Measurements from ENCODE around the gene AQP9.

AQP9 gene

DNA sequence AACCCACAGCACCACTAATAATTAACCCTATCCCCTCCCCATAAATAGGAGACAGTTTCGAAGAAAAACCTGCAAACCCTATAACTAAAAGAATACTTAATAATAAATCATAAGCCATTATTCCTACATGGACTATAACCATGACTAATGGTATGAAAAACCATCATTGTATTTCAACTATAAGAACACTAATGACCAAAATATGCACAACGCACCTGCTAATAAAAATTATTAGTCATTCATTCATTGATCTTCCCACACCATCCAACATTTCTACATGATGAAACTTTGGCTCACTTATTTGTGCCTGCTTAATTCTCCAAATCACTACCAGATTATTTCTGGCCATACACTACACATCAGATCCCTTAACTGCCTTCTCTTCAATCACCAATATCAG lies 16.6 kb downstream of the AQP9 start:
- peaks cover 3 to 5% of the 10 kb centered on the region in 2 donors for H3K27me3 ChIP-seq (ENCODE audit: control insufficient read depth in 2 of 2, insufficient read depth in 2 of 2, low read length in 2 of 2)
- H3K27ac ChIP-seq (ENCODE audit: low read depth in 2 of 2, low read length in 2 of 2), result no peak overlapping the region
- H3K4me3 ChIP-seq (ENCODE audit: low read length in 2 of 2), result no peak overlapping the region
- H3K9me3 ChIP-seq (ENCODE audit: control insufficient read depth in 2 of 2, low read length in 2 of 2), result no peaks in the 10 kb centered on the region
- H3K9ac ChIP-seq (ENCODE audit: low read depth in 1 of 2, low read length in 2 of 2), result no peak overlapping the region
- H3K4me1 ChIP-seq (ENCODE audit: control insufficient read depth in 2 of 2, insufficient read depth in 2 of 2, low read length in 2 of 2), result no peaks in the 10 kb centered on the region
- no peaks in the 10 kb centered on the region for H3K36me3 ChIP-seq (ENCODE audit: control insufficient read depth in 2 of 2, insufficient read depth in 2 of 2, low read length in 2 of 2)

DNA sequence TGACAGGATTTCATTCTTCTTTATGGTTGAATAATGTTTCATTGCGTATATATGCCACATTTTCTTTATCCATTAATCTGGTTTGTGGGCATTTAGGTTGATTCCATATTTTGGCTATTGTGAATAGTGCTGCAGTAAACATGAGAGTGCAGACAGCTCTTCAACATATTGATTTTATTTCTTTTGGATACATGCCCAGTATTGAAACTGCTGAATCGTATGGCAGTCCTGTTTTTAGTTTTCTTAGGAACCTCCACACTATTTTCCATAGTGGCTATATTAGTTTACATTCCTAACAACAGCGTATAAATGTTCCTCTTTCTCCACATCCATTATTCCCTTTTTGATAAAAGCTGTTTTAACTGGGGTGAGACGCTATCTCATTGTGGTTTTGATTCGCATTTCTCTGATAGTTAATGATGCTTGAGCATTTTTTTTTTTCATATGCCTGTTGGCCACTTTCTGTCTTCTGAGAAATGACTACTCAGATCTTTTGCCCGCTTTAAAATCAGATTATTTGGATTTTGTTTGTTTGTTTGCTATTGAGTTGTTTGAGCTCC lies 21.7 kb downstream of the AQP9 start:
- Histone ChIP-seq H3K9me3 (ENCODE audit: control insufficient read depth in 2 of 2, low read length in 2 of 2) (no peaks in the 10 kb centered on the region), H3K36me3 (ENCODE audit: control insufficient read depth in 2 of 2, insufficient read depth in 2 of 2, low read length in 2 of 2) (no peaks in the 10 kb centered on the region), H3K27me3 (ENCODE audit: control insufficient read depth in 2 of 2, insufficient read depth in 2 of 2, low read length in 2 of 2) (peaks cover 8% of the 10 kb centered on the region in 2 donors), H3K4me3 (ENCODE audit: low read length in 2 of 2) (no peak overlapping the region), H3K4me1 (ENCODE audit: control insufficient read depth in 2 of 2, insufficient read depth in 2 of 2, low read length in 2 of 2) (no peaks in the 10 kb centered on the region), H3K27ac (ENCODE audit: low read depth in 2 of 2, low read length in 2 of 2) (no peak overlapping the region), H3K9ac (ENCODE audit: low read depth in 1 of 2, low read length in 2 of 2) (no peak overlapping the region)

DNA sequence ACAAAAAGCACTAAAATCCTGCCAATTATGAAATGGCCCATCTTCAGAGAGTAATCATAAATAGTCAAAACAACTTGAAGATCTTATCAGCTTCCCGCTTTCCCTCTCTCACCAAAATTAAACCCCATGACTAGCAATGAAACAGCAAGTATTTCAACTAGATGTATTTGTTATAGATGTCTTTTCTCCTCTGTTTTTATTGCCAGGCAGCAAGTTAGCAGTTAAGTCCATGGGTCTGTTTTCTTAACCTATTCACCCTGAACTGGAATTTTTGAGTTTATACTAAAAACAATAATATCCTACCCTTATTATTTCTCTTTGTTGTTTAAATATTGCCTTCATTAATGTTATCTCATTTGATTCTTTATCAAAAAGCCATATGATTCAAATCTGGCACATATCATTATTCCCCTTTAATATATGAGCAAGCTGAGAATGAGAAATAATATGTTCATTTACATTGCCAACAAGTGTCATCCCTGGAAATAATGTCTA lies 23.3 kb downstream of the AQP9 start:
- no peaks in the 10 kb centered on the region for H3K4me1 ChIP-seq (ENCODE audit: control insufficient read depth in 2 of 2, insufficient read depth in 2 of 2, low read length in 2 of 2)
- H3K9ac ChIP-seq (ENCODE audit: low read depth in 1 of 2, low read length in 2 of 2), result no peak overlapping the region
- no peak overlapping the region for H3K27ac ChIP-seq (ENCODE audit: low read depth in 2 of 2, low read length in 2 of 2)
- H3K4me3 ChIP-seq (ENCODE audit: low read length in 2 of 2), result no peak overlapping the region
- H3K27me3 ChIP-seq (ENCODE audit: control insufficient read depth in 2 of 2, insufficient read depth in 2 of 2, low read length in 2 of 2), result peaks cover 8 to 10% of the 10 kb centered on the region in 2 donors
- no peaks in the 10 kb centered on the region for H3K36me3 ChIP-seq (ENCODE audit: control insufficient read depth in 2 of 2, insufficient read depth in 2 of 2, low read length in 2 of 2)
- H3K9me3 ChIP-seq (ENCODE audit: control insufficient read depth in 2 of 2, low read length in 2 of 2), result no peaks in the 10 kb centered on the region

DNA sequence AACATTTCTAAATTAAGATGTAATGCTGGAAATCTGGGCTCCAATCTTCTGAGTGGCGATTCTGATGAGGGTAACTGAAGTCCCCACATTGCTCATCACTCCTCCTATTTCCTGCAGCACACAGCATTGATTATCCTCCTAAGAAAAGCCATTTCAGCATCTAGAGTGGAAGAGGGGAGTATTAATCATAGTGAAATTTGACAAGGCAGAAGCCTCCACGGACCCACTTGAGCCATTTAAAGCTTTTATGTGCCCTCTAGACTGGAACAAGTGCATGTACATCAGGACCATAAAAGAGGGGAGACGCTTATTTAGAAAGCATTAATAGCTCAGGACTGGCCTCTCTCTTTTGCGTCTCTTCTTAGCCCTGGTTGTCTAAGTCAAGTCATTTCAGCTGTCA lies 25.8 kb downstream of the AQP9 start:
- Histone ChIP-seq H3K9ac (ENCODE audit: low read depth in 1 of 2, low read length in 2 of 2) (no peak overlapping the region), H3K36me3 (ENCODE audit: control insufficient read depth in 2 of 2, insufficient read depth in 2 of 2, low read length in 2 of 2) (no peaks in the 10 kb centered on the region), H3K27me3 (ENCODE audit: control insufficient read depth in 2 of 2, insufficient read depth in 2 of 2, low read length in 2 of 2) (peaks cover 5 to 12% of the 10 kb centered on the region in 2 donors), H3K27ac (ENCODE audit: low read depth in 2 of 2, low read length in 2 of 2) (no peak overlapping the region), H3K4me1 (ENCODE audit: control insufficient read depth in 2 of 2, insufficient read depth in 2 of 2, low read length in 2 of 2) (no peaks in the 10 kb centered on the region), H3K9me3 (ENCODE audit: control insufficient read depth in 2 of 2, low read length in 2 of 2) (no peaks in the 10 kb centered on the region), H3K4me3 (ENCODE audit: low read length in 2 of 2) (no peak overlapping the region)

DNA sequence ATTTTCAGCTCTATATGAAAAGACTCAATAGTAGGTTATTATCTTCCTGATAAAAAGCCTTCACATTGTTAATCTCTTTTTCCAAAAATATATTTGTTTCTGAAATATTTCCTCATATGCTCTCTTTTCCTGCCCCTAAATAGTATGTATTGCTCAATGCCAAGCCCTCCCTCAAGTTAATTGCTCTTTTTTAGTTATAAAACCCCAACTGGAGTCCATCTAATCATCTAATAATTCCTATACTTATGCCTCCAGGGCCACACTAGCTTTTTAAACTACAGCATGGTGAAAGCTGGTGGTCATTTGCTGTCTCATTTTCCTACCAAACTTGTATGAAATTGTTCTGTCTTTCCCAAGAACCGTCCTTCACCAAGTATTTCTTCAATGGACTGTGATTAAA lies 26.7 kb downstream of the AQP9 start:
- Histone ChIP-seq H3K36me3 (ENCODE audit: control insufficient read depth in 2 of 2, insufficient read depth in 2 of 2, low read length in 2 of 2) (no peaks in the 10 kb centered on the region), H3K9me3 (ENCODE audit: control insufficient read depth in 2 of 2, low read length in 2 of 2) (no peaks in the 10 kb centered on the region), H3K27ac (ENCODE audit: low read depth in 2 of 2, low read length in 2 of 2) (no peak overlapping the region), H3K4me1 (ENCODE audit: control insufficient read depth in 2 of 2, insufficient read depth in 2 of 2, low read length in 2 of 2) (no peaks in the 10 kb centered on the region), H3K4me3 (ENCODE audit: low read length in 2 of 2) (no peak overlapping the region), H3K9ac (ENCODE audit: low read depth in 1 of 2, low read length in 2 of 2) (no peak overlapping the region), H3K27me3 (ENCODE audit: control insufficient read depth in 2 of 2, insufficient read depth in 2 of 2, low read length in 2 of 2) (peaks cover 5 to 10% of the 10 kb centered on the region in 2 donors)

DNA sequence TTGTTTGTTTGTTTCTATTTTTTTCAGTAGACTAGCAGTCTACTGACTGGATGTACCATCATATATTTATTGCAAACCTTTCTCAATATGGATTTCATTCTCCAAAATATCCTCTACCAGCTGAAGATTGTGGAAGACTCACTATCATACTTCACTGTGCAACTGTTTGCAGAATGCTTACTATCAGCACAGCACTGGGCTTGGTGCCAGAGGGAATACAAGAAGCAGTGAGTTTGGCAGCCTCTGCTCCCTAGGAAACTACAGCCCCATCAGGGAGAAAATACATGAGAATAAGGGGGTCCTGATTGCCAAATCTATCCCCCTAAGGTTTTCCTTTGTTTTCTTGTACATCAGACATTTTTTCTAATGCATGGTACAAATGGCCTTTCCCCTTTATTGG lies 27.5 kb downstream of the AQP9 start:
- H3K4me3 ChIP-seq (ENCODE audit: low read length in 2 of 2), result no peak overlapping the region
- H3K27ac ChIP-seq (ENCODE audit: low read depth in 2 of 2, low read length in 2 of 2), result no peak overlapping the region
- no peaks in the 10 kb centered on the region for H3K9me3 ChIP-seq (ENCODE audit: control insufficient read depth in 2 of 2, low read length in 2 of 2)
- no peaks in the 10 kb centered on the region for H3K36me3 ChIP-seq (ENCODE audit: control insufficient read depth in 2 of 2, insufficient read depth in 2 of 2, low read length in 2 of 2)
- H3K4me1 ChIP-seq (ENCODE audit: control insufficient read depth in 2 of 2, insufficient read depth in 2 of 2, low read length in 2 of 2), result no peaks in the 10 kb centered on the region
- H3K27me3 ChIP-seq (ENCODE audit: control insufficient read depth in 2 of 2, insufficient read depth in 2 of 2, low read length in 2 of 2), result peaks cover 5 to 10% of the 10 kb centered on the region in 2 donors
- H3K9ac ChIP-seq (ENCODE audit: low read depth in 1 of 2, low read length in 2 of 2), result no peak overlapping the region

DNA sequence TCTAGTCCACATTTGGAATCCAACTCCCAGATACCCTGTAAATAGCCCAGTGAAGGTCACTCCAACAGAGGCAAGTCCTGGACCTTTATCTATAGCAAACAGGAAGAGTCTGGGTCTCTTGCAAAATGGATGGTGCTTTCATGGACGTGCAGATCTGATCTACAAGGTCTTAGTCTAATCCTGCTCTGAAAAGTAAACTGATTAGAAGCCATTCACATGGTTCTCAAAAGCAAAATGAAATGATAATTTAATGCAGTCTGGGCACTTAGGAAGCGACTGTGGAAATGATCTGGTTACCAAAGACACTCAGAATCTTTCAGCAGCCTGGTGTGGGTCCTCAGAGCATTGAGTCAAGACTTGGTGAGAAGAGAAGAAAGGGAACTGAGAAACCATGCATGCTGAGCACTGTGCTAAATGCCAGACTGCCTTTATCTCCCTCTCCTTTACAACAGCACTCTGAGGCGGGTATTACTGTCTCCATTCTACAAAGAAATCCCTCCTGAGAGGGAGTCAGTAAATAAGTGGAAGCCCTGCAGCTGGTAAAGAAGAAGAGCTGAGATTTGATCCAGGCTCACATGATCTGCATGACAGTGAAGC lies 29.0 kb downstream of the AQP9 start:
- no peaks in the 10 kb centered on the region for H3K4me1 ChIP-seq (ENCODE audit: control insufficient read depth in 2 of 2, insufficient read depth in 2 of 2, low read length in 2 of 2)
- H3K9me3 ChIP-seq (ENCODE audit: control insufficient read depth in 2 of 2, low read length in 2 of 2), result no peaks in the 10 kb centered on the region
- H3K9ac ChIP-seq (ENCODE audit: low read depth in 1 of 2, low read length in 2 of 2), result no peak overlapping the region
- peaks cover 6 to 7% of the 10 kb centered on the region in 2 donors for H3K27me3 ChIP-seq (ENCODE audit: control insufficient read depth in 2 of 2, insufficient read depth in 2 of 2, low read length in 2 of 2)
- no peak overlapping the region for H3K4me3 ChIP-seq (ENCODE audit: low read length in 2 of 2)
- no peak overlapping the region for H3K27ac ChIP-seq (ENCODE audit: low read depth in 2 of 2, low read length in 2 of 2)
- H3K36me3 ChIP-seq (ENCODE audit: control insufficient read depth in 2 of 2, insufficient read depth in 2 of 2, low read length in 2 of 2), result no peaks in the 10 kb centered on the region

DNA sequence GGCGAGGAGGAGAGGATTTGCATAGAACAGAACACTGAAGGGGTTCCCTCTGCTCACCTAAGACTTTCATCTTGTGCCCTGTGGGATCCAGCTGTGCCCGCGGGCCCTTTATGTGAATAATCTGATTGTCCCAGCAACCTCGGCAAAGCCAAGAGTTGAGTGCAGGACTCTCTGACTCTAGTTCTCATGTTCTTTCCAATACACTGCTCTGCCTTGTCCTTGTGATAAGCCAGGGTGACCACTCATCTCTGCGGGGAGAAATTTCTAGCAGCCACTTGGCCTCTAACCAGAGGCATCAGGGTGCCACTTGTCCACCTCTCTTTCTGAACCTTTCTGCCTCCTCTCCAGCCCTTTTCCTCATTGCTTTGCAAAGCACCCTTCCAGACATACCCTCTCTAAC lies 31.8 kb downstream of the AQP9 start:
- no peak overlapping the region for H3K4me3 ChIP-seq (ENCODE audit: low read length in 2 of 2)
- H3K9me3 ChIP-seq (ENCODE audit: control insufficient read depth in 2 of 2, low read length in 2 of 2), result no peaks in the 10 kb centered on the region
- no peak overlapping the region for H3K9ac ChIP-seq (ENCODE audit: low read depth in 1 of 2, low read length in 2 of 2)
- H3K27me3 ChIP-seq (ENCODE audit: control insufficient read depth in 2 of 2, insufficient read depth in 2 of 2, low read length in 2 of 2), result peaks cover 7% of the 10 kb centered on the region in 2 donors
- H3K36me3 ChIP-seq (ENCODE audit: control insufficient read depth in 2 of 2, insufficient read depth in 2 of 2, low read length in 2 of 2), result no peaks in the 10 kb centered on the region
- H3K4me1 ChIP-seq (ENCODE audit: control insufficient read depth in 2 of 2, insufficient read depth in 2 of 2, low read length in 2 of 2), result no peaks in the 10 kb centered on the region
- H3K27ac ChIP-seq (ENCODE audit: low read depth in 2 of 2, low read length in 2 of 2), result no peak overlapping the region

DNA sequence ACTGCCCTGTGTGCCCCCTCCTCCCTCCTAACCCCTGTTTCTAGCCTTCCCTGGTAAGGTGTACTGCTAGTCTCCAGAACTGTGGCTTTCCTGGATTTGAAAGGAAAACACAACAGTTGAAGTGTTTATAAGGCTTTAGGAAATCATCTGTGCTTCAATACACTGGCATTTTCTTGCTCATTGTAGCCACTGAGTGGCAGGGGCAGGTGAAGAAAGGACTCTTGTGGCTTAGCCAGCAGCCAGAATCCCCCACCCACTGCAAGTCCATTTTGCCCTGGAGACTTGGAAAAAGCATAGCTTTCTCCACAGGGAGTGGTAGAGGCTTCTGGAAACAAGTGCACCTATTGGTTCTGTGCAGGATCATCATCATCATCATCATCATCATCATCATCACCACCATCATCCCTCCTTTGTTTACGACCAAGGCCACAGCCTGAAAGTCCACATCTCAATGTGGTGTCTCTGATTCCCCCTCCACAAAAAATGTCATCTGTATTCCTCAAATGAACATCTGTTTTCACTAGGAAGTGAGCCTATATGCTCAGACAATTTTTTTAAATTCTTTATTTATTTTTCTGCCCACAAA lies 33.4 kb downstream of the AQP9 start:
- Histone ChIP-seq H3K4me1 (ENCODE audit: control insufficient read depth in 2 of 2, insufficient read depth in 2 of 2, low read length in 2 of 2) (no peaks in the 10 kb centered on the region), H3K36me3 (ENCODE audit: control insufficient read depth in 2 of 2, insufficient read depth in 2 of 2, low read length in 2 of 2) (no peaks in the 10 kb centered on the region), H3K4me3 (ENCODE audit: low read length in 2 of 2) (no peak overlapping the region), H3K27me3 (ENCODE audit: control insufficient read depth in 2 of 2, insufficient read depth in 2 of 2, low read length in 2 of 2) (peaks cover 7 to 8% of the 10 kb centered on the region in 2 donors), H3K27ac (ENCODE audit: low read depth in 2 of 2, low read length in 2 of 2) (no peak overlapping the region), H3K9me3 (ENCODE audit: control insufficient read depth in 2 of 2, low read length in 2 of 2) (no peaks in the 10 kb centered on the region), H3K9ac (ENCODE audit: low read depth in 1 of 2, low read length in 2 of 2) (no peak overlapping the region)

DNA sequence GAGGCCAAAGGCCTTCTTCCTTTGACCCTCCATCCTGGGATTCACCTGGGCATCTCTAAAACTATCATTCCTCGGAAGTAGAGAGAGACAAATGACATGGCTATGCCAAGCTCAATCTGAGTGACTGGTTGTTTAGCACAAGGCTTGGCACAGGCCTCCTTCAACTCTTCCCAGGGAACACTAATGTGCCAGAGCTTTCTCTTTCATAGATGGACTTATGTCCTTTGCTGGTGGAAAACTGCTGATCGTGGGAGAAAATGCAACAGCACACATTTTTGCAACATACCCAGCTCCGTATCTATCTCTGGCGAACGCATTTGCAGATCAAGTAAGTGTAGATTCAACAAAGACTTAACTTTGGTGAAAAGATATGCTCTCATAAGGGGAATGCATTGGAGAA lies 36.5 kb downstream of the AQP9 start:
- Histone ChIP-seq H3K27me3 (ENCODE audit: control insufficient read depth in 2 of 2, insufficient read depth in 2 of 2, low read length in 2 of 2) (peaks cover 6 to 7% of the 10 kb centered on the region in 2 donors), H3K4me3 (ENCODE audit: low read length in 2 of 2) (no peak overlapping the region), H3K36me3 (ENCODE audit: control insufficient read depth in 2 of 2, insufficient read depth in 2 of 2, low read length in 2 of 2) (no peaks in the 10 kb centered on the region), H3K27ac (ENCODE audit: low read depth in 2 of 2, low read length in 2 of 2) (no peak overlapping the region), H3K9ac (ENCODE audit: low read depth in 1 of 2, low read length in 2 of 2) (no peak overlapping the region), H3K4me1 (ENCODE audit: control insufficient read depth in 2 of 2, insufficient read depth in 2 of 2, low read length in 2 of 2) (no peaks in the 10 kb centered on the region), H3K9me3 (ENCODE audit: control insufficient read depth in 2 of 2, low read length in 2 of 2) (no peaks in the 10 kb centered on the region)
